Activated CD8-positive, alpha-beta memory T cell treated with anti-CD3 and anti-CD28 coated beads, Interleukin-2, amount 50 U/mL, for 24 hours (primary cell): ENCODE results near the gene ZNF610.
"Not testable (repeated sequence)": the region's sequence is repeated elsewhere in the genome, so short reads cannot be mapped to it uniquely, and the experiment has no call there.

Source experiments
- DNase-seq: peaks from one replicate; pipeline ENCODE4 v3.0.0-alpha.2; 2020; ENCODE audit errors: extremely low read depth

The ZNF610 gene

GRCh38 chr19:52336117-52336790, at the start of gene ZNF610:
TSS of gene ZNF610 (plus strand) at chr19:52336243. CDS start at chr19:52349173, 12,930 bp downstream.
- DNase-seq, result peak; percentile 64

GRCh38 chr19:52286256-52286655, 49.8 kb upstream of the ZNF610 start:
- DNase-seq, result no peak

GRCh38 chr19:52291781-52292180, 44.3 kb upstream of the ZNF610 start:
- no peak for DNase-seq

DNA sequence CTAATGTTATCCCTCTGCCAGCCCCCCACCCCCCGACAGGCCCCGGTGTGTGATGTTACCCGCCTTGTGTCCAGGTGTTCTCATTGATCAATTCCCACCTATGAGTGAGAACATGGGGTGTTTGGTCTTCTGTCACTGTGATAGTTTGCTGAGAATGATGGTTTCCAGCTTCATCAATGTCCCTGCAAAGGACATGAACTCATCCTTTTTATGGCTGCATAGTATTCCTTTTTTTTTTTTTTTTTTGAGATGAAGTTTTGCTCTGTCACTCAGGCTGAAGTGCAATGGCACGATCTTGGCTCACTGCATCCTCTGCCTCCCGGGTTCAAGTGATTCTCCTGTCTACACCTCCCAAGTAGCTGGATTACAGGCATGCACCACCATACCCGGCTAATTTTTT, 43.1 kb upstream of the ZNF610 start:
- not testable (repeated sequence) for DNase-seq

- no peak for DNase-seq
These were observed 39.7 kb upstream of the ZNF610 start for GRCh38 chr19:52296400-52296772.

GRCh38 chr19:52296773-52297600, 39.1 kb upstream of the ZNF610 start, which contains the start of gene ZNF480:
TSS of gene ZNF480 (plus strand) at chr19:52297169. CDS start at chr19:52300413, 3,244 bp downstream.
- DNase-seq, result peak; percentile 33

- no peak for DNase-seq
These were observed 38.3 kb upstream of the ZNF610 start for GRCh38 chr19:52297601-52298364.

DNA sequence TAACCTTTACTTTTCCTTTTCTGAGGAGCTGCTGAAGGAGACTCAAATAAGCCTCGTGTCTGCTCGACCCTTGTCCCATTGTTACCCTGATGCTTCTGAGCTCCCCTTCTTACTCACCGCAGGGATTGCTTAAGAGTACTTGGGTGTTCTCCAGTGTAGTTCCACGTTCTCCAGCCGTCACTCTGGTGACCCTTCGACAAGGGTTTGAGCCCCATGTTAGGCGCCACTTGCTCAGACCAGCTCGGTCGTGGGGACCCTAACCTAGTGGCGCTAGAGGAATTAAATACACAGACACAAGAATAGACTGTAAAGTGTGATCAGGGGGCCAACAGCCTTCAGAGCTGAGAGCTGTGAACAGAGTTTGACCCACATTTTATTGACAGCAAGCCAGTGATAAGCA, 28.8 kb upstream of the ZNF610 start:
- no peak for DNase-seq

DNA sequence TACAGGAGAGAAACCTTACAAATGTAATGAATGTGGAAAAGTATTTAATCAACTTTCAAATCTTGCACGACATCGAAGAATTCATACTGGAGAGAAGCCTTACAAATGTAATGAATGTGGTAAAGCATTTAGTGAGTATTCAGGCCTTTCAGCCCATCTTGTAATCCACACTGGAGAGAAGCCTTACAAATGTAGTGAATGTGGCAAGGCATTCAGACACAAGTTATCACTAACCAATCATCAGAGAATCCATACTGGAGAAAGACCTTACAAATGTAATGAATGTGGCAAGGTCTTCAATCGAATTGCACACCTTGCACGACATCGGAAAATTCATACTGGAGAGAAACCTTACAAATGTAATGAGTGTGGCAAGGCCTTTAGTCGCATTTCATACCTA, 13.6 kb upstream of the ZNF610 start:
- no peak for DNase-seq

DNA sequence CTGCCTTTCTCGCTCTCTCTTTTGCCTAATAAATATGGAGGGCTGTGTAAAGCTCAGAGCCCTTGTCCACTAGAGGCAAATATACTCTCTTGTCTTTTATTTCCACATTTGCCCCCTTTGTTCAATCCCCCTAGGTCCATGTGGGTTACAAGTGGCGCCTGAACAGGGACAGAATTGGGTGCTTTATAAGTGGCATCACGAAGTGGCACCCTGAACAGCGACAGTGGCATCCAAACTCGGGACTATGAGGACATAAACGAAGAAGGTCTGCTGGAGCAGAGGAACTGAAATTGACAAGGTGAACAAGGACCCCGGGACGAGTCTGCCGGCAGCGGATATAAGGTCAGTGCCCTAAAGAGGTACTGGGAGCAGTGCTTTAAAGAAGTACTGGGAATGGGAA, 4.3 kb upstream of the ZNF610 start:
- no peak for DNase-seq

- DNase-seq, result no peak
These were observed 301 bp upstream of the ZNF610 start for GRCh38 chr19:52335768-52336116.

DNA sequence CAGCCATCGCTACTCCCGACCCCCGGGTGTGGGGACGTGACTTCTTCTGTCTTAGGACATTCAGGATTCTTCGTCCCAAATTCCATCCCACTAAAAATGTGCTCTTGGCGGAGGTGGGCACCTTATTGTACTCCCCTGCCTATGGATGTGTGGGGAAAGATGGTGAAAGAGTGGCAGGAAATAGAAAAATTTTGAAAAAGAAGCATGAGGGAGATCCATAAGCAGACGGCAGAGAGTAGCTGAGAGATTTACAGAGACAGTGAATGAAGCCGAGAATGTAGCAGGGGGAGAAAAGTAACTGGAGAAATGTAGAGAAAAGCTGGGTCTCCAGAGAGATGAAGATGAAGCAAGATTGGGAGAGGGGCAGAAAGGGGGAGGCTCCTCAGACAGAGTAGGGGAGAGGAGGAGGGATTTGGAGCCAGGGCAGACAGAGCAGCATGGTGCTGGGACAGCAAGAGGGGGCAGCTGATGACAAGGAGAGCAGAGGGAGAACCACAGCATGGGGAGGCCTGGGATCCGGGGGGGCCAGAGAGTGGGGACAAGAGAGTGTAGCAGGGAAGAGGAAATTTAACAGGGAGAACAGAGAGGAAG, 843 bp downstream of the ZNF610 start:
- no peak for DNase-seq

DNA sequence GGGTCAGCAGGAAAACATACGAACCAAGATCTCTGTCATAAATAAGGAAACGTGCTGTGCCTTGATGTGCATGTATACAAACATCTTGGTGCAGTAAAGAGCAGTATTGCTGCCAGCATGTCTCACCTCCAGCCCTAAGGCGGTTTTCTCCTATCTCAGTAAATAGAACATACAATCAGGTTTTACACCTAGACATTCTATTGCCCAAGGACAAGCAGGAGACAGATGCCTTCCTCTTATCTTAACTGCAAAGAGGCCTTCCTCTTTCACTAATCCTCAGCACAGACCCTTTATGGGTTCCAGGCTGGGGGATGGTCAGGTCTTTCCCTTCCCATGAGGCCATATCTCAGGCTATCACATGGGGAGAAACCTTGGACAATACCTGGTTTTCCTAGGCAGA, 3.0 kb downstream of the ZNF610 start:
- not testable (repeated sequence) for DNase-seq

DNA sequence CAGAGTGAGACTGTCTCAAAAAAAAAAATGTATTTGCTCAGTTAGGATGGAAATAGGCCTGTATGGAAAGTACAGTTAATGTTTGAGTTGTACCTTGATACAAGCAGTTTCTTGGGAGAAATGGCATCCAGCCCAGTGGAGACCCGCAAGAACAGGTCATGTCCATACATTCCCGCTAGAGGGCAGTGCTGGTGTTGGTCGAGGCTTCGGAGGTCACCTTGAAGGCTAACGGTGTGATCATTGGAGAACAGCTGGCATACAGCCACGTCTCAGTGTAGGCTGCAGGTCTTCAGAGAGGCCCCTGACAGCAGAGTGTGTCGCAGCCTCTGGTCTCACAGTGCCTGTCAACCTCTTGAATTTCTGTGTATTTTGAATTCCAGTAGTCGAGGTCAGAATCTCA, 7.5 kb downstream of the ZNF610 start:
- no peak for DNase-seq

GRCh38 chr19:52345162-52345561, 9.1 kb downstream of the ZNF610 start:
- no peak for DNase-seq

GRCh38 chr19:52351512-52351911, 15.5 kb downstream of the ZNF610 start:
- no peak for DNase-seq

GRCh38 chr19:52366414-52366824, 30.4 kb downstream of the ZNF610 start:
- DNase-seq, result no peak

GRCh38 chr19:52369559-52370340, 33.7 kb downstream of the ZNF610 start, which contains the start of gene ZNF880:
TSS of gene ZNF880 (plus strand) at chr19:52369923. CDS start at chr19:52369966, 43 bp downstream.
- peak; percentile 84 for DNase-seq

DNA sequence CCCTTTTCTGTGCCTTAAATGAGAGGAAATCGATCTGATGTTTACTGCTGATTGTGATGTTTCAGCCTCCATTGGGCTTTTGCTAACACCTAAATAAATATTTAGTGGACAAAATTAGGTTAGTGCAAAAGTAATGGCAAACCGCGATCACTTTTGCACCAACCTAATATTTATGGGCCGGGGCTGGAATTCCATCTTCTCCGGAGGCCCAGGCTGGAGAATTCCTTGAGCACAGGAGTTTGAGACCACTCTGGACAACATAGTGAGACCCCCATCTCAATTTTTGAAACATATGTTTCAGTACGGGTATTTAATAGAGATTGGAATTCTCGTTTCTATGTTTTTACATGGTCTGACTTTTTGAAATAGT, 34.3 kb downstream of the ZNF610 start:
- DNase-seq, result no peak

DNA sequence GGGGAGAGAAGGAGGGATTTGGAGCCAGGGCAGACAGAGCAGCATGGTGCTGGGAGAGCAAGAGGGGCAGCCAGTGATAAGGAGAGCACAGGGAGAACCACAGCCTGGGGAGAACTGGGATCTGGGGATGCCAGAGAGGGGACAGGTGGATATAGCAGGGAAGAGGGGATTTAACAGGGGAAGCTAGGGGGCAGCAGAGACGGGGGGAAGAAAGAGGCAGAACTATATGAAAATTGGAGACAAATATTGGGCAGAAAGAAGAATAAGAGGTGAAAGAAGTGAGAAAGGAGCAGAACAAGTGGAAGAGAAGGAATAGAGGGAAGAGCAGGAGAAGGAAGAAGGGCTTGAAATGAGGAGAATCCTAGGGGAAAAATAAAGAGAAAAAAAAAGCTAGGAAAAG, 55.1 kb downstream of the ZNF610 start:
- no peak for DNase-seq
